Measurements from ENCODE around the gene ZNF554.
"Not testable (repeated sequence)": the region's sequence is repeated elsewhere in the genome, so short reads cannot be mapped to it uniquely, and the experiment has no call there.

The ZNF554 gene

DNA sequence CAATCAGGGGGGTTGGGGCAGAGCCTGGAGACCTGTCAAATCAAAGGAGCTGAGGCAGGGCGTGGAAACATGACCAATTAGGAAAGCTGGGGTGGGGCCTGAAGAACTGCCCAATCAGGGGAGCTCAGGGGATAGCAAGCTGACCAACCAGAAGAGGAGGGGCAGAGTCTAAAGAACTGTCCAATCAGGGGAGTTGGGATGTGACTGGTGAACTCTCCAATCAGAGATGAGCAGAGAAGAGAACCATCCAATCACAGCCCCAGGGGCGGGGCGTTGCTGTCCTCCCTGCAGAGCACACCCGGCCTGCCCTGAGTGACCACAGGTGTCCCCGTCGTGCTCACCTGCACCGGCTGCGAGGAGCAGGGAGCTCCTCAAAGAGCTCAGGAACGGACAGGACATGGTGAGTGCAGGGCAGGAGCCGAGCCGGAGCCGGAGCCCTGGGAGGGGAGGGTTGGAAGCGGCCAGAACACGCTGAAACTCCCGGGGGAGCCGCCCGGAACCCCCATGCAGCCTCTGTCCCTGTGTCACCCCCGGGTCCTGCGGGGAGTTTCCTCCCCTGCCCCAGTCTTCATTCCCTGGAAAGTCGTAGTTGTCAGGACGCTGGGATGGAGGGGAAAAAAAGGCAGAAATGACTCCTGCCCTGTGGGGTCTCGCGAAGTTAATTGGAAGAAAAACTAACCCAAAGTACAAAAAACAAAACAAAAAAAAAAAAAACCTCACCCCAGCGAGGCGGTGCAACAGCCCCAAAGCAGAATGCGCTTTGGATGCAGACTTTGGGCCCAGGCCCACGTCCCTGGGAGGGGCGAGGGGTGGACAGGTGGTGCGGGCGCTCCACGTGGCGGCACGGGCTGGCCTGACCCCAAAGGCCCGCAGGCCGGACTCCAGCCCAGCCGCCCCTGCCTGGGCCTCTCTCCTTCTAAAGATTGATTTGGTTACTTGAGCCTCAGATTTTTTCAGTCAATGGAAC is 47.6 kb downstream of the ZNF554 start, which contains the start of gene ZNF556:
Gene ZNF556 (plus strand): TSS at position 311 of the 967 bp plus-strand sequence. CDS start 87 bp downstream, at position 398.
- no peak for DNase-seq (ENCODE audit: low read depth in 2 of 2)

DNA sequence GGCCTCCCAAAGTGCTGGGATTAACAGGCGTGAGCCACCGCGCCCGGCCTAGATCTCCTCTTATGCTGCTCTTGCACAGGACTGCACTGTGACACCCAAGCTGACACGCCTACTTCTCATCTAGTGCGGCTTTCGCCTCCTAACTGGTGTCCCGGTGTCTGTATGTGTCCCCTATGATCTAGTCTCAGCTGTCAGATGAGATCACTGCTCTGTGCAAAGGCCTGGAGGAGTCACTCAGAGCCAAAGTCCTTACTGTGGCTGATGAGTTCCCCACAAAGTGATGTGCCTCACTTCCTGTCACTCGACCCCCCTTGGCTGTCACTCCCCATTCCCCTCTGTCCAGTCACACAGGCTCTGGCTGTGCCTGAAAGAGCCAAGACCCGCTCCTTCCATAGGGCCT is 50.0 kb downstream of the ZNF554 start:
- no peak for DNase-seq (ENCODE audit: low read depth in 2 of 2)

- not testable (repeated sequence) for DNase-seq (ENCODE audit: low read depth in 2 of 2)
Measured at GRCh38 chr19:2872175-2872574, 52.5 kb downstream of the ZNF554 start.

- DNase-seq (ENCODE audit: low read depth in 2 of 2) = no peak
Measured at GRCh38 chr19:2877398-2878331, 58.0 kb downstream of the ZNF554 start.

DNA sequence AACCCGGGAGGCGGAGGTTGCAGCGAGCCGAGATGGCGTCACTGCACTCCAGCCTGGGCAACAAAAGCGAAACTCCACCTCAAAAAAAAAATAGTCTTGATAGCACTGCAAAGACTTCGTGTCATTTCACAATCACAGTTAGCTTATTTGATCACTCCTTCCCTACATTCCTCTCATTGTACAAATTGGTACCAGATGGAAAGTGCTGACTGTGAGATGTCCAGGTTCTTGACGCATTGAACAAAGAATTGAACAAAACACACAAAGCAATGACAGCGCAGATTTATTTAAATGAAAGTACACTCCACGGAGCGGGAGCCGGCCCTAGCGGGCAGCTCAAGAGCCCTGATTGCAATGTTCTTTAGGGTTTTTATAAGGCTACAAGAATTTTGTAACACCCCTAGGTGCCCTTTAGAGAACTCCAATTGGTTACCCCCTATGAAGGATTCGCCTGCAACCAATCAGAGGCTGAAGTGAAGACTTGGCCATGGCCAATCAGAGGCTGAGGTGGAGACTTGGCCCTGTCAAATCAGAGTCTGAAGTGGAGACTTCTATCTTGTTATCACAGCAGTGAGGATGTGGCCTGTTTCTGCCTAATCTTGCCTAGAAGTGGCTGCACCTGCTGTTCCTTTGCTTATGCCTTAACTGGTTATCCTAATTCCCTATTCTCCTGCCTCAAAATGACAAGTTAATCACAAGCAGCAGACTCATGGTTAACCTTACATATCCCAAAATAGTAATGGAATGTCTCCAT is 64.2 kb downstream of the ZNF554 start:
- no peak for DNase-seq (ENCODE audit: low read depth in 2 of 2)

DNA sequence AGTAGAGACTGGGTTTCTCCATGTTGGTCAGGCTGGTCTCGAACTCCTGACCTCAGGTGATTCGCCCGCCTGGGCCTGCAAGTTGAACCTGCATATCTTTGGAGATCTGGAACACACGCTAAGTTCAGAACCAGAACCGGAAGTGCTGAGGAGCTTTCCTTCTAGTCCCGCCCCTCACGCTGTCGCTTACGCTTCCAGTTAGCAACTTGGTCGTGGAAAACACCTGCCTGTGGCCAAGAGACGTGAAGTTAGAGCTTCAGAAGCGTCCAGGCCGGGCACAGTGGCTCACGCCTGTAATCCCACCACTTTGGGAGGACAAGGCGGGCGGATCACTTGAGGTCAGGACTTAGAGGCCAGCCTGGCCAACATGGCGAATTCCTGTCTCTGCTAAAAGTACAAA is 66.1 kb downstream of the ZNF554 start:
- DNase-seq (ENCODE audit: low read depth in 2 of 2) = no peak
